ENCODE results near the gene ACCS.
A peak's percentile ranks its signal among the peaks of the same experiment; 100 is the strongest.

ACCS gene

DNA sequence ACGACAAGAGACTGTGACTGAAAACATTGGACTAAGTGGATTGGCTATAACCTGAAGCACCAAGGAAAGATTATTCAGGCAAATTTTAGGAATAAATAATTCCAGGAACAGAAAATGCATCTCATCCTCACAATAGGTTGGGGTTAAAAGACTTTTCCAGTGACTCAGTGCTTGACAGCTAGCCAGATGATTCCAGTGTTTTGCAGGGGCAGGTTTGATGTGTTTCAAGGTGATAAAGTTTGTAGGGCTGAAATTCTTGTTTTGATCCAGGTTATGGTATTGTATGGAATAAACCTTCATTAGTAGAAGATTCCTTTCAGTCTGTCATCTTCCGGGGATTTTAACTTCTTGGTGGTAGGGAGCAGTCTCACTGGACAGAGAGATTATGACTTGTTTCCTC, 31.8 kb downstream of the ACCS start:
- TF ChIP-seq, protein P1, sequence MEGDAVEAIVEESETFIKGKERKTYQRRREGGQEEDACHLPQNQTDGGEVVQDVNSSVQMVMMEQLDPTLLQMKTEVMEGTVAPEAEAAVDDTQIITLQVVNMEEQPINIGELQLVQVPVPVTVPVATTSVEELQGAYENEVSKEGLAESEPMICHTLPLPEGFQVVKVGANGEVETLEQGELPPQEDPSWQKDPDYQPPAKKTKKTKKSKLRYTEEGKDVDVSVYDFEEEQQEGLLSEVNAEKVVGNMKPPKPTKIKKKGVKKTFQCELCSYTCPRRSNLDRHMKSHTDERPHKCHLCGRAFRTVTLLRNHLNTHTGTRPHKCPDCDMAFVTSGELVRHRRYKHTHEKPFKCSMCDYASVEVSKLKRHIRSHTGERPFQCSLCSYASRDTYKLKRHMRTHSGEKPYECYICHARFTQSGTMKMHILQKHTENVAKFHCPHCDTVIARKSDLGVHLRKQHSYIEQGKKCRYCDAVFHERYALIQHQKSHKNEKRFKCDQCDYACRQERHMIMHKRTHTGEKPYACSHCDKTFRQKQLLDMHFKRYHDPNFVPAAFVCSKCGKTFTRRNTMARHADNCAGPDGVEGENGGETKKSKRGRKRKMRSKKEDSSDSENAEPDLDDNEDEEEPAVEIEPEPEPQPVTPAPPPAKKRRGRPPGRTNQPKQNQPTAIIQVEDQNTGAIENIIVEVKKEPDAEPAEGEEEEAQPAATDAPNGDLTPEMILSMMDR (conservative IDR thresholded peaks at IDR 0.05; ENCODE audit: low read depth, low read length) = no peak
- no peak overlapping the region for H3K4me3 ChIP-seq (ENCODE audit: low read length)
- DNase-seq (ENCODE audit: low read depth) = no peak

DNA sequence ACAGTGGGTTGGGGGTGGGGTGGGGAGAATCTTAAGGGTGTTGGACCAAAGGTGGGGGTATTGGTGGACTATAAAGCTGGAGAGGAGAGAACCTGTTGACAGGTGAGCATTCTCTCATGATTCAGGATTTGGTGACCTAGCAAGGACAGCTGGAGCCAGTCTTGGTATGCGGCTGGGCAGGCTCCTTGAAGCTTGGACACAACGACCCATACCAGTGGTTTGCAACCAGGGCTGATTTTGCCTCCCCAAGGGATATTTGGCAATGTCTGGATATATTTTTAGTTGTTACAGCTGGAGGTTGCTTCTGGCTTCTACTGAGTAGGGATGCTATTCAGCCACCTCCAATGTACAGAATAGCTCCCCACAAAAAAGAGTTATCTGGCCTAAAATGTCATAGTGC, 35.0 kb downstream of the ACCS start:
- H3K4me3 ChIP-seq (ENCODE audit: low read length) = no peak overlapping the region
- TF ChIP-seq, protein P1 (conservative IDR thresholded peaks at IDR 0.05; ENCODE audit: low read depth, low read length) = no peak
- no peak for DNase-seq (ENCODE audit: low read depth)

DNA sequence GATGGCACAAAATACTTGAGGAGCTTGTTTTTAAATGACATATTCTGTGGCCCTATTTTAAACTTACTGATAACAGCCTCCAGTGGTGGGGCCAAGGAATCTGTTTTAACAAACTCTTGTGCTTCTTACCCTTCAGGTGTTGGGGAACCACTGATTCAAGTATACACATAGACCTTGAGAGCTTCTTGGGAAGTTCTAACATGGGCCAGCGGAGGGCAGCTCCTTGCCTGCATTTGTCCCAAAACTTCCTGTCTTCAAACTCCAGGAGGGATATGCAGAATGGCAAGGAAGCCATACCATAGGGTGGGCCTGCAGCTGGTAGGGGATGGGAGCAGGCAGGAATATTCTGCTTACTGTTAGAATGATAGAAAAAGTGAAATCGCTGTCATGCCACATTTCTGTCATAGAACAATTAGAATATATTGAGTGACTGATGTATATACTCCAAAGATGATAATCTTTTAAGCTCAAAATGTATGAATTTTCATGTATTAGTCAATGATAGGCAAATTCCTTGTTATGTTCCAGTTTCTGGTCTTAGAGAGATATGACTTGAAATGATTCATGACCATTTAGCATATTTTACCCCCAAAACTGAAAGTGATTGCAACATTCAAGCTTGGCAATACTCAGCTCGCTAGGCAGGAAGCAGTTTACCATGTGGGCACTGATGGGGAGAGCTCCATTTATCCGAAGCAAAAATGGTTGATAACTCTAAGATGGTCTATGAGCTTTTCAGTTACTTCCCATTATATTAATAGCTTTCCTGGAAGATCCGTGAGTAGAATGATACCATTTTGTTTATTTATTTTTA, 38.6 kb downstream of the ACCS start:
- H3K4me3 ChIP-seq (ENCODE audit: low read length) = no peak overlapping the region
- TF ChIP-seq, protein P1 (conservative IDR thresholded peaks at IDR 0.05; ENCODE audit: low read depth, low read length) = peak; percentile 14
- no peak for DNase-seq (ENCODE audit: low read depth)

DNA sequence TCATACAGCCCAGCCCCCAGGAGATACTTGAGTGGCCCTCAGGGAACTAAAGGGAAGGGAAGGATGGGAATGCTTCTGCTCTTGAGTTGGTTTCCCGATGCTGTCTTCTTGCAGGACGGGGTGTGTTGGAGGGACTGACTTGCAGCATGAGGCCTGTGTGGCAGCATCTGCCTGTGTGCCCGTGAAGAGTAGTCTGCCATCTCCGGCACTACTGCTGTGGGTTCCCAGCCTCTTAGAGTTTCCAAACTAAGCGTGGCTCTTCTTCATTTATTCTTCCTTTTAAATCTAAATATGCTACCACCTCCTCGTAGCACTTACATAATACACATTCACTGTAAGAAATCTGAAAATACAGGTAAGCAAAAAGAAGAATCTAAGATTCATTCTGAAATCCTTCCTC, 42.2 kb downstream of the ACCS start:
- TF ChIP-seq, protein P1 (conservative IDR thresholded peaks at IDR 0.05; ENCODE audit: low read depth, low read length) = no peak
- no peak overlapping the region for H3K4me3 ChIP-seq (ENCODE audit: low read length)
- no peak for DNase-seq (ENCODE audit: low read depth)

DNA sequence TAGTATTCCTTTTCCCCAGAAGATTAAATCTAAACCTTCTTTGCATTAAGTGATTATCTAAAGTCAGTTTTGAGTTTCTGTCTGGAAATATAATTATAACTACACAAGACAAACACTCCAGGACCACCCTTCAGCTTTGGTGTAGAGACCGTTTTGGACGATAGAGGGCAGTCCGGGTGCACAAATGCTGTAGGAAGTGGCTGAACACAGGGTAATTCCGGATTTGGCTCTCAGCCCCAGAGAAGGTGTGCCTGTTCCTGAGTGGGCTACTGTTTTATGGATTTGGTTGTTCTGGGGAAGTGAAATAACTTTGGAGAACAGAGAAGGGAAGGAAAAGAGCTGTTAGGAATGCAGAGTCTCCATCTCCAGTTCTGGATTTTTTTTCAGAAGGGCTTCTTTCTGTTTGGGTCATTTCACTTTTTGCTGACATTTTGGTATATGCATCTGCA, 44.2 kb downstream of the ACCS start:
- no peak for DNase-seq (ENCODE audit: low read depth)
- no peak overlapping the region for H3K4me3 ChIP-seq (ENCODE audit: low read length)
- TF ChIP-seq, protein P1 (conservative IDR thresholded peaks at IDR 0.05; ENCODE audit: low read depth, low read length) = peak; percentile 96

DNA sequence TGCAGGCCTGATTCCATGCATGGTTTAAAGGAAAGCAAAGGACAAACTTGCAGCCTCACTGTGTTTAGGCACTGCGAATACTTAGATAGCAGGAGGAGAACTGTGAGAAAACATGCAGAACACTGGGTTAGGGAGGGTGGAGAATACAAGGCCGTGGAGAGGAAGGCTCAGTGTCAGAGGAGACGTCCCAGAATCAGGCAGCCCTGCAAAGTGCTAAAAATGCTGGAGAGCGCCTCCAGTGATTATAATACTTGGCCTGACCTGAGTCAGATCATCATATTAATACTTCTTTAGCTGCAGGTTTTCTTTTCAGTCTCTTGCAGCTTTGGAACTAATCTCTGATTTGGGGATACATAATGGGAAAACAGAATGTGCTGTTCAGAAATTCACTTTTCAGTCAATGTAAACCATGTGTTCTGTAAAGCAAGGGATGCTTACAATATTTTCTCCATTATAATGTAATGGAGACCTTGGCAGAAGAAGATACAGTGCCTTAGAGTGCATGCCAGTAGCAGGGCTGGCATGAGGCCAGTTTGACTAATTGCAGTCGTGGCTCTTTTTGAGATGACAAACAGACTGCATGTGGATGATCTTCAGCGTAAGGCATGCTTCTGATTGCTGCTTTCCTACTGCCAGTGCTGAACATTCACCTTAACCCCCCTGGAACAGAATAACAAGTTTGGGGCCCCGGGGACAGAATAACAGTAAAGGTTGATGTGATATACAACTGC, 46.2 kb downstream of the ACCS start:
- no peak overlapping the region for H3K4me3 ChIP-seq (ENCODE audit: low read length)
- TF ChIP-seq, protein P1 (conservative IDR thresholded peaks at IDR 0.05; ENCODE audit: low read depth, low read length) = no peak

More for the DNA sequence above, 46.2 kb downstream of the ACCS start:
- no peak for DNase-seq (ENCODE audit: low read depth)
